Activated T-helper 17 cell treated with anti-CD3 and anti-CD28 coated beads, Interleukin-2, amount 50 U/mL, for 72 hours (primary cell): Measurements from ENCODE around the gene SUZ12. TPM values are rescaled to one million over a fixed set of nuclear protein-coding genes. Genes with fewer than 3 reads are reported as not detected.
"Not testable (repeated sequence)": the region's sequence is repeated elsewhere in the genome, so short reads cannot be mapped to it uniquely, and the experiment has no call there.

Experiments
- ATAC-seq: fragments of 150-1000 bp; cut with Tn5 transposase; replicated peaks from 2 replicates; pipeline ENCODE4 v1.10.0; 2021; ENCODE audit warnings: mild to moderate bottlenecking, moderate library complexity
- H3K27ac Mint-ChIP-seq: one replicate; pipeline ENCODE4 v1.8.0; 2022; ENCODE audit warnings: mixed read lengths
- H3K27me3 Mint-ChIP-seq: one replicate; pipeline ENCODE4 v1.8.0; 2022; ENCODE audit warnings: mixed read lengths
- H3K36me3 Mint-ChIP-seq: one replicate; pipeline ENCODE4 v1.8.0; 2022; ENCODE audit warnings: low read depth, mild to moderate bottlenecking, mixed read lengths
- H3K4me1 Mint-ChIP-seq: one replicate; pipeline ENCODE4 v1.8.0; 2022; ENCODE audit warnings: mixed read lengths
- H3K4me3 Mint-ChIP-seq: one replicate; pipeline ENCODE4 v1.8.0; 2022; ENCODE audit warnings: mild to moderate bottlenecking, mixed read lengths
- H3K9me3 Mint-ChIP-seq: one replicate; pipeline ENCODE4 v1.8.0; 2022; ENCODE audit warnings: mixed read lengths
- total RNA-seq, 2 donors: library from RNA; stranded (reverse); gene quantifications; one replicate each; pipeline ENCODE4 v1.2.3, GENCODE V29; 2022

The SUZ12 gene
- total RNA-seq, 2 donors from 2014 or later, result 41.4 to 52.5 TPM

- not testable (repeated sequence) for ATAC-seq, H3K27me3 Mint-ChIP-seq, H3K4me1 Mint-ChIP-seq, H3K4me3 Mint-ChIP-seq, H3K9me3 Mint-ChIP-seq, H3K27ac Mint-ChIP-seq
- H3K36me3 Mint-ChIP-seq, result peaks cover 26% of the 10 kb centered on the region
Measured at GRCh38 chr17:32041306-32041875, 104.6 kb downstream of the SUZ12 start.

- not testable (repeated sequence) for H3K27me3 Mint-ChIP-seq, ATAC-seq, H3K27ac Mint-ChIP-seq, H3K4me1 Mint-ChIP-seq, H3K4me3 Mint-ChIP-seq, H3K9me3 Mint-ChIP-seq
- peaks cover 18% of the 10 kb centered on the region for H3K36me3 Mint-ChIP-seq
Measured at GRCh38 chr17:32042266-32042665, 105.5 kb downstream of the SUZ12 start.

- not testable (repeated sequence) for H3K4me3 Mint-ChIP-seq, H3K27me3 Mint-ChIP-seq, H3K9me3 Mint-ChIP-seq, H3K4me1 Mint-ChIP-seq, ATAC-seq, H3K27ac Mint-ChIP-seq
- H3K36me3 Mint-ChIP-seq, result peaks cover 13% of the 10 kb centered on the region
Measured at GRCh38 chr17:32045611-32046010, 108.8 kb downstream of the SUZ12 start.

GRCh38 chr17:32047663-32048062, 110.9 kb downstream of the SUZ12 start:
- not testable (repeated sequence) for H3K4me3 Mint-ChIP-seq, ATAC-seq, H3K27ac Mint-ChIP-seq, H3K4me1 Mint-ChIP-seq, H3K9me3 Mint-ChIP-seq, H3K27me3 Mint-ChIP-seq
- peaks cover 19% of the 10 kb centered on the region for H3K36me3 Mint-ChIP-seq

Other genes starting within 250 kb of the SUZ12 start
- 10 to 100 TPM; 29.5 to 41.6 TPM for gene COPRS, start 77.8 kb upstream of the SUZ12 start, total RNA-seq
- 100 to 1,000 TPM in 1 of 2 donors, 10 to 100 TPM in 1; 77.8 to 112 TPM for gene UTP6, start 35.3 kb upstream of the SUZ12 start, total RNA-seq
- 10 to 100 TPM; 29.2 to 35.5 TPM for gene LRRC37B, start 70.4 kb downstream of the SUZ12 start, total RNA-seq
- gene RHOT1, start 205.5 kb downstream of the SUZ12 start, total RNA-seq, result 10 to 100 TPM; 19.5 to 26.2 TPM